GM18508 (cell line): Measurements from ENCODE around the gene SLC3A2.
A peak's percentile ranks its signal among the peaks of the same experiment; 100 is the strongest.
"Not testable (repeated sequence)": the region's sequence is repeated elsewhere in the genome, so short reads cannot be mapped to it uniquely, and the experiment has no call there.

ENCODE experiments used
- ATAC-seq: cut with Tn5 transposase; IDR thresholded peaks from one replicate; pipeline ENCODE4 v1.9.1; 2021; ENCODE audit warnings: moderate number of reproducible peaks; ENCODE audit not compliant: insufficient read depth, unreplicated experiment

SLC3A2 gene

GRCh38 chr11:62880803-62881578, at the start of gene SLC3A2:
TSS of gene SLC3A2 (plus strand) at chr11:62880896. CDS start at chr11:62881024, 128 bp downstream.
- peak; percentile 35 for ATAC-seq

- ATAC-seq, result no peak
These were observed 49.7 kb upstream of the SLC3A2 start for GRCh38 chr11:62830904-62831519.

GRCh38 chr11:62831520-62832335, 49.0 kb upstream of the SLC3A2 start, which contains the start of gene STX5:
TSS of gene STX5 (minus strand) at chr11:62832051. CDS start at chr11:62831243, 808 bp downstream.
- ATAC-seq, result peak; percentile 70

- ATAC-seq, result no peak
These were observed 48.1 kb upstream of the SLC3A2 start, which contains the start of gene TEX54 for GRCh38 chr11:62832336-62833234. TSS of gene TEX54 (minus strand) at chr11:62832841.

GRCh38 chr11:62835336-62835735, 45.4 kb upstream of the SLC3A2 start:
- no peak for ATAC-seq

- ATAC-seq, result peak; percentile 23
These were observed 41.4 kb upstream of the SLC3A2 start, which contains the start of gene WDR74 for GRCh38 chr11:62839050-62839945. TSS of gene WDR74 (minus strand) at chr11:62839590. CDS start at chr11:62839570, 20 bp downstream.

- ATAC-seq, result not testable (repeated sequence)
These were observed 39.9 kb upstream of the SLC3A2 start for GRCh38 chr11:62840721-62841360.

- ATAC-seq, result peak; percentile 61
These were observed 39.1 kb upstream of the SLC3A2 start for GRCh38 chr11:62841361-62842170.

- no peak for ATAC-seq
These were observed 38.4 kb upstream of the SLC3A2 start for GRCh38 chr11:62842171-62842741.

GRCh38 chr11:62842891-62843290, 37.8 kb upstream of the SLC3A2 start:
- ATAC-seq, result not testable (repeated sequence)

- ATAC-seq, result no peak
These were observed 37.2 kb upstream of the SLC3A2 start for GRCh38 chr11:62843466-62843865.

- ATAC-seq, result no peak
These were observed 36.5 kb upstream of the SLC3A2 start for GRCh38 chr11:62844154-62844553.

GRCh38 chr11:62846177-62846576, 34.5 kb upstream of the SLC3A2 start:
- ATAC-seq, result no peak

GRCh38 chr11:62847767-62848314, 32.9 kb upstream of the SLC3A2 start:
- no peak for ATAC-seq

GRCh38 chr11:62850911-62851806, 29.5 kb upstream of the SLC3A2 start:
- ATAC-seq, result no peak
